Activated CD4-positive, alpha-beta T cell treated with anti-CD3 and anti-CD28 coated beads for 1 hour (primary cell): Measurements from ENCODE around the gene LMOD1.
"Not testable (repeated sequence)": the region's sequence is repeated elsewhere in the genome, so short reads cannot be mapped to it uniquely, and the experiment has no call there.

Source experiments
- DNase-seq: peaks from one replicate; pipeline ENCODE4 v3.0.0-alpha.2; 2020

The LMOD1 gene

GRCh38 chr1:201890806-201891450 lies 55.4 kb downstream of the LMOD1 start:
- no peak for DNase-seq

DNA sequence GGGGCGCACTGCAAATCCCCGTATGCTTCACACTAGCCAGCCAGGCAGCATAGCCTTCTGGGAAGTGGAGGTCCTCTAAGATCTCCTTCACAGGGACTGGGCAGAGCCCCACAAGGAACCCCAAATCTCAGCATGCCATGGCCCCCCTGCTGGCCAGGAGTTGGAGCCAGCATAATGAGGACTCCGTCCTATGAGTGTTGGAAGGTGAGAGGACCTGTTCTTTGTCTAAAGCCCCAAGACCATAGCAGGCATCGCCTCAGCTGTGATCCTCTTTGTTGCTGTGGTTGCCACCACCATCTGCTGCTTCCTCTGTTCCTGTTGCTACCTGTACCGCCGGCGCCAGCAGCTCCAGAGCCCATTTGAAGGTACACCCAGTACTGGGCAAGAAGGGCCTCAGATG lies 56.1 kb downstream of the LMOD1 start:
- DNase-seq, result no peak

DNA sequence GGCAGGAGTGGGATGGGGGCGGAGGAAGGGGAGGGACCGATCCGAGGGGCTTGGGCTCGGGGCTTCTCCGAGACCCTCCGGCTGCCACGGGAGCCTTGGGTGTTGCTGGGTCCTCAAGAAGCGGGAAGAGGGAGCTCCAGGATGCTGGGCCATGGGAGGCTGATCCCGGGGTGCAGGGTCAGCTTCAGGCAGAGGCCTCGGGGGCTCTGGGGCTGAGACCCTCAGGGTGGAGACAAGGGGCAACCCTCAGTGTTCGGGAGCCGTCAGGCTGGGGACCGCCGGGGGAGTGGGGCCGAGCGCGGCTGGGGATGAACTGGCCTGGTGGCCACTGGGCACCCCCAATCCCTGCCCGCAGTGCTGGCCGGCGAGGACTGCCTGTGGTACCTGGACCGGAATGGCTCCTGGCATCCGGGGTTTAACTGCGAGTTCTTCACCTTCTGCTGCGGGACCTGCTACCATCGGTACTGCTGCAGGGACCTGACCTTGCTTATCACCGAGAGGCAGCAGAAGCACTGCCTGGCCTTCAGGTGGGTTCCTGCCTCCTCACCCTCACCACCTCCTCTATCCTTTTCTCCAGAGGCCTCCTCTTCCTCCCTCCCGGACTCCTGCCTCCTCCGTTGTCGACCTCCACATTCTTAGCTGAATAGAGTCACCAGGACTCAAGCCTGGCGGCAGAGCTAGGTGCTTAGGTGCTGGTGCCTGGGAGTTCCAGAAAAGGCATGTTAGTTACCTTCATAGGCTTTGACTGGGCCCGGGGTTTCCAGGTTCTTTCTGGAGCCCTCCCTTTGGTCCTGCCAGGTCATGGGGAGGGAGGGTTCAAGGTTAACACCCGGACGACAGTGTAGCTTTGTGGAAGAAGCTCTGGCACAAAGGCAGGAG lies 57.0 kb downstream of the LMOD1 start:
- DNase-seq, result no peak

DNA sequence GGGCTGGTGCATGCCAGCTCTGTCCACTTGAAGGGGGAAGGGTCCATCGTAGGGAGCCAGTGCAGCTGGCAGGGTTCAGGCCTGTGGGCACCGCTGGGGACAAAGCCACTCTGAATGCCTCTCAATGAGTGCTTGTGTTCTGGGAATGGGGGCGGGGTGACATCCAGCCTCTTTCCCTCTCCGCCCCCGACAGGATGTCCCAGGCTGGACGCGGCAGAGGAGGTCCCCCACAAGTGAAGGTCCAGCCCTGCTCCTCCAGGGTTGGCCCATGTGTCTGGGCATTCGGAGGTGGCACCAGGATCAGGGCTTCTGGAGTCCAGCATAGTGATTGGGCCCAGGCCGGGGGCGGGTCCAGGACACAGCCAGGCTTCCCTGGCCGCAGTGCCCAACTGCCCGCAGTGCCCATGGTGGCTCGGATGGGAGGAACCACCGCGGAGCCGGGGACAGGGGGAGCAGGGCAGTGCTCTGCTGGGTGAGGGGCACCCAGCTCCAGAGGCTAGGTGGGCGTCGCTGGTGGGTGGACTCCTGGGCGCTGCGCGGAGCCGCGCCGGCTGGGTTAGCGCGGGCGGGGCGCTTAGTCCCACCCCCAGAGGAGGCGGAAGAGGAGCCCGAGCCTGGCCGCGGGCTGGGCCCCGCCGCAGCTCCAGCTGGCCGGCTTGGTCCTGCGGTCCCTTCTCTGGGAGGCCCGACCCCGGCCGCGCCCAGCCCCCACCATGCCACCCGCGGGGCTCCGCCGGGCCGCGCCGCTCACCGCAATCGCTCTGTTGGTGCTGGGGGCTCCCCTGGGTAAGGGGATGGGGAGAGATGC lies 57.9 kb downstream of the LMOD1 start, which contains the start of gene SHISA4:
Gene SHISA4 (plus strand): TSS at position 617 of the 808 bp plus-strand sequence. CDS start 97 bp downstream, at position 714.
- no peak for DNase-seq

GRCh38 chr1:201887116-201887866 lies 59.1 kb downstream of the LMOD1 start:
- no peak for DNase-seq

GRCh38 chr1:201886103-201886885 lies 60.1 kb downstream of the LMOD1 start:
- no peak for DNase-seq

DNA sequence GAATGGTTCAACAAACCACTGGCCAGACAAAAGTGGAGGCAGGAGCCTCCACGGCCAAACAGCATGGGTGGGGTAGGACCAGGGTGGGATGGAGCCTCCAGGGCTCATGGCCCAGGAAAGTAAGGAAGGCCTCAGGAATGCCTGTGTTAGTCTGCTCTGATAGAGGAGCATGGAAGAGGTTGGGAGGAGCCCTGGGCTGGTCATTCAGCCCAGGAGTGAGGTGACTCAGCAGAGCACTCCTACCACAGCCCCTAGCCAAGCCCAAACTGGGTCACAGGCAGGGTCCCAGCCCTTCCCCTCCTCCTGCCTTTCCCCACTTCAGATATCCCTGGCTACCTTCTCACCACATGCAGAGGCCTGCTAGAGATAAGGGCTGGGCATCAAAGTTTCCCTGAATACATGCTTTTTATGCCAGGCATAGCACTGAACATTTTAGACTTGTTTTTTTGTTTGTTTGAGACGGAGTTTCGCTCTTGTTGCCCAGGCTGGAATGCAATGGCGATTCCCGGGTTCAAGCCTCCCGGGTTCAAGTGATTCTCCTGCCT lies 60.7 kb downstream of the LMOD1 start:
- no peak for DNase-seq

GRCh38 chr1:201884425-201884824 lies 61.9 kb downstream of the LMOD1 start:
- DNase-seq, result no peak

- no peak for DNase-seq
Measured at GRCh38 chr1:201883786-201884185, 62.6 kb downstream of the LMOD1 start.

GRCh38 chr1:201883266-201883665 lies 63.1 kb downstream of the LMOD1 start:
- DNase-seq, result no peak

GRCh38 chr1:201882665-201883132 lies 63.6 kb downstream of the LMOD1 start:
- no peak for DNase-seq

DNA sequence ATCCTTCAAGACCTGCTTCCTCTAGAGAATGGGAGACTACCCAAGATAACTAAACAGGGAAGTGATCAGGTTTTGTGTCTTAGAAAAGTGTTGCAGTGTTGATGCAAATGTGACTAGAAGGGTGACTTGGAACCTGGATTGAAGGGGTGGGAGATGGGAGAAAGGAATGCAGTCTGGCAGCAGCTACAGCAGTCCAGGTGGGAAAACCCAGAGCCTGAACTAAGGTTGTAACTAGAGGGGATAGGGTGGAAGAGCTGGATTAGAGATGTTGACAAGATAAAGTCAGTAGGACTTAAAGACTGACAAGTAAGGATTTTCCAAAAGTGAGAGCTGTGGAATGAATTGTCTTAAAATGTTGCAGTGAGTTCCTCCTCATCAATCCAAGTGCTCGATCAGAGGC lies 64.7 kb downstream of the LMOD1 start:
- DNase-seq, result no peak

DNA sequence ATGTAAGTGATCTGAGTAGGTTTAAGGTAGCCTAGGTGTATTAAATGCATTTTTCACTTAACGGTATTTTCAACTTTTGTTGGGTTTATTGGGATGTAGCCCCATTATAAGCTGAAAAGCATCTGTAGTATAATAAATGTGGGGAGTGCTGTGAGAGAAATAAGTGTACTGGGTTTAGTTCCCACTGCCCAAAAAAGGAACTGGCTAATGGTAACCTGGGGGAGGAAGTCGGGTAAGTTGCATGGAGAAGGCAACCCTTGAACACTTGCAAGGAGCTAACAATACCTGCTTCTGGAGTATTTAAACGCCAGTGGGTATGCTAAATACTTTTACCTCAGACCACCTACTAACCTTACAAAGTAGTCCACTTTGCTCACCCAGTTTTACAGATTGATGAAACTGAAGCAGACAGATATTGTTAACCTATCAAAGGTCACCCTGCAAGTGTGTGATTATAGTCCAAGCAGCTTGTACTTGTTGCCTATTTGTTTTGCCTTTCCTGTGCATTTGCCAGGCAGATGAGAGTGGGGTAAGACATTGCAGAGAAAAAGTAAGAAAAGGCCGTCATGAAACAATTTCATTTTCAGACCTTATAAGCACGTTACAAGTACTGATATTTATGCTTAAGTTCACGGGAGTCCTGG lies 65.3 kb downstream of the LMOD1 start:
- DNase-seq, result no peak

- DNase-seq, result no peak
Measured at GRCh38 chr1:201877877-201878401, 68.4 kb downstream of the LMOD1 start.

DNA sequence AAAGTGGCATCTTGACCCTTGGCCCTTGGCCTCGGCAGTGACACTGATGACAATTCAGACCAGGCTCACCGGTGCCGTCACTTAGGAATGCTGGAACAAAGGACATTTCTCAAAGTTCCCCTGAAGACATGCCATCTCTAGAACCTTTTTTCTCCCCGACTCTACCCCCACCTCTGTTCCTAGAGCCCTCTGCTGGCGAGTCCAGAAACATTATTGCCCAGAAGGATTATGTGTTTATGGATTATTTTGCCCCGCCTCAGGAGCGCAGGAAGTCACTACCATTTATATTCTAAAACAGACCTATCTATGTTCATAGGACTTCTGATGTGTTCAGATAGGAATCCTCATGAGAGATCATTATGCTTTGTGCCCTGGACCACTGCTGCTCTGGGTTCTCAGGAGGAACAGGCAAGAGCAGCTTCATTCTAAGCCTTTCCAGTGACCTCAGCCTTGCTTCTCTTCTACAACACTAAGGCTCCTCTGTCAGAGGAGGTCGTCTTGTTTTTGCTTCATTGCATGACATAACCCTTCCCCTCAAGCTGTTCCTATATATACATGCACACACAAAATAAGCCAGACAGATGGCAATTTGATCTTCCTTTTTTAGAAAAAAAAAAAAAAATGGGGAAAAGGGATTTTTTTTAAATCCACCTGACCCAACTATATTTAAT lies 70.1 kb downstream of the LMOD1 start:
- no peak for DNase-seq

DNA sequence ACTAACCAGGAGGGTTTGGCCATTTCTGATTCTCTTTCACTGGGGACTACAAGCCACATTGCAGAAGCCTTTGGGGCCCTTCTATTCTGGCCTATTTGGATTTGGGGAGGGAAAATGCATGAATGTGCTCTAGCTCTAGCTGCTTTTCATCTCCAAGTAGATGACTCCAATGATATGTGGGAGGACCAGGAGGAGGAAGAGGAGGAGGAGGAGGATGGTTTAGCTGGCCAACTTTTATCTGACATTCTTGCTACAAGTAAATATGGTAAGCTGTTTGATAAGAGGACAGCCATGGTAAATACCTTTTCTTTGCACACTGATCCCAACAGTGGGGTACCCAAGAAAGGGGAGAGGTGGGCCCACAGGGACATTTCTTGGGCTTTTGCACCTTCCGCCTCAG lies 71.7 kb downstream of the LMOD1 start:
- DNase-seq, result no peak

DNA sequence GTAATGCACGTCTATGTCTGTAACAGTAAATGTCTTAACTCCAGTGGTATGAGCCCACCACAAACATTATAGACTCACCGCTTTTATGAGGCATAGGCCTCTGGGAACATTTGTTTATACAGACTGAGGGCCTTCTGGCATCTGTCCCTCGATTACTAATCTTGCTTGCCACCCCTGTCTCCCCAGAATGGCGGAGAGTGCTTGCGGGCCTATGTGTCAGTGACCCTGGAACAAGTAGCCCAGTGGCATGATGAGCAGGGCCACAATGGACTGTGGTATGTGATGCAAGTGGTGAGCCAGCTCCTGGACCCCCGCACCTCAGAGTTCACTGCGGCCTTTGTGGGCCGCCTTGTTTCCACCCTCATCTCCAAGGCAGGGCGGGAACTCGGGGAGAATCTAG lies 76.0 kb downstream of the LMOD1 start:
- DNase-seq, result no peak

DNA sequence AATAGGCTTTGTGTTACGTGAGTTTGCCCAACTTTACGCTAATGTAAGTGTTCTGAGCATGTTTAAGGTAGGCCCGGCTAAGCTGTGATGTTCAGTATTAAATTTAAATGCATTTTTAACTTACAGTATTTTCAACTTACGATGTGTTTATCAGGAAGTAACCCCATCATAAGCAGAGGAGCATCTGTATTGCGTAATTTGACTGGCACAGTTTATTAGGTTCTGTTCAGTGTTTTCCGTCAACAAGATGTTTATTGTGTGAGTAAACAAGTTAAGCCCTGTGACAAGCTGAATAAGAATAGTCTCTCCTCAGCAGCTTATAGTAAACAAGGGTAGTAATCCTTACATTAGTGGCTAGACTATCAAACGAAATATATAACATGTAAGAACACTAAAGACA lies 84.9 kb downstream of the LMOD1 start:
- no peak for DNase-seq

DNA sequence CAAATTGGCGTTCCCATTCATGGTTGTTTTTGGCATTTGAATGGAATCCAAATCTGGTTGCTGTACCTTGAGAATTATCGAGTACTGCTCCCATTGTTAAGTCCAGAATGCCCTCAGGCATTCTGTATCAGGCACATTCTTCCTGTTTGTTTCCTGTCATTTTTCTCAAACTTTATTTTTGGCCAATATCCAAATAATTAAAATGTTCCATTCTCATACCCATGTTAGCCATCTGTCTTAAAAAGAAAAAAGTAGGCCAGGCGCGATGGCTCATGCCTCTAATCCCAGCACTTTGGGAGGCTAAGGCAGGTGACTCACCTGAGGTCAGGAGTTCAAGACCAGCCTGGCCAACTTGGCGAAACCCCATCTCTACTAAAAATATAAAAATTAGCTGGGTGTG lies 86.9 kb downstream of the LMOD1 start:
- DNase-seq, result no peak

DNA sequence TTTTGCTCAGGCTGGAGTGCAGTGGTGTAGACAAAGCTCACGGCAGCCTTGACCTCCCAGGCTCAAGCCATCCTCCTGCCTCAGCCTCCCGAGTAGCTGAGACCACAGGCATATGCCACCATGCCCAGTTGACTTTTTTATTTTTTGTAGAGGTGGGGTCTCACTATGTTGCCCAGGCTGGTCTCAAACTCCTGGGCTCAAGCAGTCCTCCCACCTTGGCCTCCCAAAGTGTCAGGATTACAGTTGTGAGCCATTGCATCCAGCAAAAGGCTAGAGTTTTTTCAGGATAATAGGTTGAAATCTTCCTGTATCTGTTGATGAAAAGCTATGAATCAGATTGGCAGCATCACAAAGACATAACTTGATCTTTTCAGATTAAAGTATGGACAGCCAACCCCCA lies 89.6 kb downstream of the LMOD1 start:
- not testable (repeated sequence) for DNase-seq
